Uterus (tissue), 4 donors: ENCODE results near the gene TBC1D10A. TPM values are rescaled to one million over a fixed set of nuclear protein-coding genes. Genes with fewer than 3 reads are reported as not detected.

Experiments
- DNase-seq, 2 donors: peaks; one replicate each; pipeline ENCODE4 v3.0.0-alpha.2; 2019 to 2020
- H3K27ac ChIP-seq, 2 donors: fragments of 200-600 bp; sonication (generic); 1 replicate in 1 of 2; 2 replicates in 1 of 2; pipeline ENCODE4 v1.5.1; 2016 to 2018
- H3K27me3 ChIP-seq, 2 donors: fragments of 200-600 bp; sonication (generic); one replicate each; pipeline ENCODE4 v1.5.1; 2018 to 2019; ENCODE audit warnings: control low read depth in 1 of 2
- H3K36me3 ChIP-seq, 2 donors: fragments of 200-600 bp; sonication (generic); one replicate each; pipeline ENCODE4 v1.5.1; 2019; ENCODE audit warnings: control low read depth in 1 of 2
- H3K4me1 ChIP-seq, 2 donors: fragments of 200-600 bp; sonication (generic); one replicate each; pipeline ENCODE4 v1.5.1; 2018 to 2019; ENCODE audit warnings: control low read depth in 1 of 2
- H3K4me3 ChIP-seq, 2 donors: fragments of 200-600 bp; sonication (generic); 1 replicate in 1 of 2; 2 replicates in 1 of 2; pipeline ENCODE4 v1.5.1; 2018 to 2019; ENCODE audit warnings: mild to moderate bottlenecking in 1 of 2
- H3K9me3 ChIP-seq, 2 donors: fragments of 200-600 bp; sonication (generic); one replicate each; pipeline ENCODE4 v1.5.1; 2019; ENCODE audit warnings: control low read depth in 1 of 2
- POLR2A ChIP-seq, 2 donors: fragments of 450-650 bp; IDR thresholded peaks; one replicate each; pipeline ENCODE4 v1.6.1; 2016; ENCODE audit warnings: antibody characterized with exemption in 2 of 2, mild to moderate bottlenecking in 1 of 2, moderate library complexity in 1 of 2
- intact Hi-C: fragments of 100-400 bp; cut with DNase I; formaldehyde crosslinking; loops from one replicate; pipeline ENCODE4 v1.15.1; 2023; ENCODE audit warnings: low total_unique reads
- total RNA-seq, 4 donors: library from RNA; depleted of rRNA in 3 of 4; stranded (reverse); fragments of >200 nt in 3 of 4; gene quantifications; one replicate each; pipeline versions ENCODE4 v1.1.0 to v1.2.4, GENCODE V29; 2014 to 2023
- TF ChIP-seq, protein P1 (sequence below), 4 experiments: fragments of 200-600 bp in 2 of 4; fragments of 450-650 bp in 2 of 4; sonication (generic) in 2 of 4; IDR thresholded peaks; one replicate each; pipeline ENCODE4 v1.5.1; 2016 to 2019; ENCODE audit warnings: antibody characterized with exemption in 4 of 4, mild to moderate bottlenecking in 2 of 4, moderate library complexity in 1 of 4
- donor health status: DM: yes; HTN: yes; CAD: no.

Gene TBC1D10A
- total RNA-seq, 4 donors from 2014 or later = 2.8 to 33.6 (median 10.0) TPM

GRCh38 chr22:30270832-30271231 lies 55.9 kb downstream of the TBC1D10A start:
- H3K27me3 ChIP-seq = no peaks in the 10 kb centered on the region
- no peaks in the 10 kb centered on the region for H3K4me1 ChIP-seq
- no peaks in the 10 kb centered on the region for H3K9me3 ChIP-seq
- H3K36me3 ChIP-seq = no peaks in the 10 kb centered on the region
- no peak overlapping the region for H3K27ac ChIP-seq
- no peak for DNase-seq
- intact Hi-C loops = no loop called here
- H3K4me3 ChIP-seq = no peak overlapping the region
- TF ChIP-seq, protein P1, sequence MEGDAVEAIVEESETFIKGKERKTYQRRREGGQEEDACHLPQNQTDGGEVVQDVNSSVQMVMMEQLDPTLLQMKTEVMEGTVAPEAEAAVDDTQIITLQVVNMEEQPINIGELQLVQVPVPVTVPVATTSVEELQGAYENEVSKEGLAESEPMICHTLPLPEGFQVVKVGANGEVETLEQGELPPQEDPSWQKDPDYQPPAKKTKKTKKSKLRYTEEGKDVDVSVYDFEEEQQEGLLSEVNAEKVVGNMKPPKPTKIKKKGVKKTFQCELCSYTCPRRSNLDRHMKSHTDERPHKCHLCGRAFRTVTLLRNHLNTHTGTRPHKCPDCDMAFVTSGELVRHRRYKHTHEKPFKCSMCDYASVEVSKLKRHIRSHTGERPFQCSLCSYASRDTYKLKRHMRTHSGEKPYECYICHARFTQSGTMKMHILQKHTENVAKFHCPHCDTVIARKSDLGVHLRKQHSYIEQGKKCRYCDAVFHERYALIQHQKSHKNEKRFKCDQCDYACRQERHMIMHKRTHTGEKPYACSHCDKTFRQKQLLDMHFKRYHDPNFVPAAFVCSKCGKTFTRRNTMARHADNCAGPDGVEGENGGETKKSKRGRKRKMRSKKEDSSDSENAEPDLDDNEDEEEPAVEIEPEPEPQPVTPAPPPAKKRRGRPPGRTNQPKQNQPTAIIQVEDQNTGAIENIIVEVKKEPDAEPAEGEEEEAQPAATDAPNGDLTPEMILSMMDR (IDR thresholded peaks at IDR 0.05) = no peak

- no peak overlapping the region for H3K27ac ChIP-seq
Measured at GRCh38 chr22:30268331-30268730, 58.4 kb downstream of the TBC1D10A start.

DNA sequence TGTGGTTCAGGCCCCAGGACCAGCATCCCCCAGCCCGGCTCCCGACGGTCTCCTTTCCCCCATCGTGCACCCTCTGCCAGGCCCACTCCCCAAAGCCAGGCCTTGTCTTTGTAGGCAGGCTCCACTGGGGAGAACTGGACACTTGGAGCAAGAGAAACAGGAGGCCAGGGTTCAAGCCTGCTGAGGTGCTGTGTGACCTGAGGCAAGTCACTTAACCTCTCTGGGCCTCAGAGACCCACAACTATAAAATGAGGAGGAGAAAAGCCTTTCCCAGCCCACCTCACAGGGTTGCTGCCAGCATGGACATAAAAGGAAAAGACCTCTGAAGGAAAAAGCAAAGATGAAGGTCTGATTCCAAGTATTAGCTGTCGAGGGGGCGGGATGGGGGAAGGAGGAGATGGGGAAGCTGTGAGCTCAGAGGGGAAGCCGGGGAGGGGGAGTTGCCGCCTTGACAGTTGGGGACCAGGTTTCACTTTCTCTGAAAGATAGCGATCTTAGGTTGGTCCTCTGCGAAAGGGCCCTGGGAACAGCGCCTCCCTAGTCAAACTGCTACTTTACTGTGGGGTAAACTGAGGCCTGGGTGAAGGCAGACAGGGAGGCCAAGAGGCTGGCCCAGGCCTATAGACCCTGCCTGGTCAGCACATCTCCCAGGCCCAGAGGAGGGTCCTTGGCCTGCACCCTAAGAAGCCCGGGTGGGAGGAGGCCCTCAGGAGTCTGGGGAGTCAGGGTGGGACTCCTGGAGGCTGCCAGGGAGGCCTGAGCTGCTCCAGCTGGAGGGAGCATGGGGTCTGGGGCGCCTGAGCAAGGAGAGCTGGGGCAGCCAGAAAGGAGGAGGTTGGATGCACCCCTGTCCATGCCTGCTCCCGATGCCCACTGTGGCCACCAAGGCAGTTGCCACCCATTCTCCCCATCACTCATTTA lies 59.1 kb downstream of the TBC1D10A start:
- H3K36me3 ChIP-seq = no peaks in the 10 kb centered on the region
- peaks cover 0 to 5% of the 10 kb centered on the region in 2 donors for H3K4me1 ChIP-seq
- H3K4me3 ChIP-seq = no peak overlapping the region
- intact Hi-C loops = no loop called here
- H3K9me3 ChIP-seq = no peaks in the 10 kb centered on the region
- no peak overlapping the region for H3K27ac ChIP-seq
- no peak for TF ChIP-seq POLR2A (IDR thresholded peaks at IDR 0.05)
- TF ChIP-seq, protein P1 (IDR thresholded peaks at IDR 0.05) = no peak
- no peaks in the 10 kb centered on the region for H3K27me3 ChIP-seq
- DNase-seq = no peak

More at GRCh38 chr22:30268331-30268730, 58.4 kb downstream of the TBC1D10A start:
- TF ChIP-seq, protein P1 (IDR thresholded peaks at IDR 0.05) = no peak
- TF ChIP-seq POLR2A (IDR thresholded peaks at IDR 0.05) = no peak
- H3K4me1 ChIP-seq = peaks cover 0 to under 1% of the 10 kb centered on the region in 2 donors
- DNase-seq = no peak
- H3K36me3 ChIP-seq = no peaks in the 10 kb centered on the region
- no peak overlapping the region for H3K4me3 ChIP-seq
- intact Hi-C loops = no loop called here
- no peaks in the 10 kb centered on the region for H3K9me3 ChIP-seq
- no peaks in the 10 kb centered on the region for H3K27me3 ChIP-seq

GRCh38 chr22:30266445-30267381 lies 60.0 kb downstream of the TBC1D10A start, which contains the start of gene OSM:
TSS of gene OSM (minus strand) at chr22:30266851. CDS start at chr22:30266799, 52 bp downstream.
- Histone ChIP-seq H3K4me1 (peaks cover 0 to 5% of the 10 kb centered on the region in 2 donors), H3K9me3 (no peaks in the 10 kb centered on the region), H3K27ac (peak within 1 kb of the TSS in 1 of 2 donors; percentile 37), H3K36me3 (no peaks in the 10 kb centered on the region), H3K4me3 (no peak within 1 kb of the TSS), H3K27me3 (no peaks in the 10 kb centered on the region)
- DNase-seq = no peak
- no peak for TF ChIP-seq POLR2A (IDR thresholded peaks at IDR 0.05)
- TF ChIP-seq, protein P1 (IDR thresholded peaks at IDR 0.05) = no peak
- intact Hi-C loops = no loop called here
